Measurements from ENCODE around the gene LYPD6.

DNA sequence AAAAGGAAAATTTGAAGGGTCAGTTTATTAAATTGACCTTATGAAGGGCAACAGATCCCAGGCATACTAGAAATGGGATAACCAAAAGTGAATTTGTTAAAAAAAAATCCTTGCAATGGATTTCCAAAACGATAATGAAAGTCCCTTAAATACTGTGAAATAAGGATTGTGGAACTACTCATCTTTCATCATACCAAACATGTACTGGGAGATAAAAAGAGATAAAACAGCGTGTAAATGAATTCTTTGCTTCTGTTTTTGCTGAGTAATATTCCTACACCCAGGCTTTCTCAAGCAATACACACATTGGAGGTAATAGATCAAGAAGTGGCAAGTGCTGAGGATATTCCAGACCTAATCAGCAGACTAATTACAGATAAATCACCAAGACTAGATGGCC lies 3.8 kb downstream of the LYPD6 start:
- TF ChIP-seq GATA2 (IDR thresholded peaks at IDR 0.05; ENCODE audit: low read depth, low read length) (no peak), GATA3 (IDR thresholded peaks at IDR 0.05; ENCODE audit: low read depth, low read length) (no peak)
